ENCODE measurements around the gene TNP1.

DNA sequence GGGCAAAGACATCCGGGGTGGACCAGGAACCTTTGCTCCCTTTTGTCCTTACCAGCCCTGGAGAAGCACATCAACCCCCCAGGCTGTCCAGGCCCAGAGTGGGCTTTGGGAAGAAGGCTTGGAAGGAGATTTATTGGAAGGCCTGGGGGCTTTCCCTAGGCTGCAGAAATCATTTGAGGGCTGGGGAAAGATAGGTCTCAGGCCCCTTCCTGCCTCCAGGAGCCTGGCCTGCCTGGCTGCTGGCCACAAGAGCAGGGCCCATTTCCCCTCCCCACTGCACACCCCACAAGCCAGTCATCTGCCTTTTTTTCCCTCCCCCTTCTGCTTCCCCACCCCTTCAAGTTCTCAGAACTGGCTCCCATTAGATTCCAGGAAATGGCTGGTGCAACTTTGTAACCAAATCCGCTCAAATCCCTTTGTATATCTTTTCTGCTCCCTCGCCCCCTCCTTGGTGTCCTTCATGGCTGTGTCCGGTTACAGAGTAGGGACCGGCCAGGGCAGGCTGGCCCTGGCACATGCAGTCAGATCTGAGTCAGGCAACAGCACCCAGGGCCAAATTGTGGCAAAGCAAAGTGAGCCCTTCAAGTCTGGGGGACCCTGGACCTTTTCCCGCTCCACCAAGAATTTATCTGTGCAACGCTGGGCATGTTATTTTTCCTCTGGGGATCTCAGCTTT lies 20.8 kb upstream of the TNP1 start:
- TF ChIP-seq, protein P1, sequence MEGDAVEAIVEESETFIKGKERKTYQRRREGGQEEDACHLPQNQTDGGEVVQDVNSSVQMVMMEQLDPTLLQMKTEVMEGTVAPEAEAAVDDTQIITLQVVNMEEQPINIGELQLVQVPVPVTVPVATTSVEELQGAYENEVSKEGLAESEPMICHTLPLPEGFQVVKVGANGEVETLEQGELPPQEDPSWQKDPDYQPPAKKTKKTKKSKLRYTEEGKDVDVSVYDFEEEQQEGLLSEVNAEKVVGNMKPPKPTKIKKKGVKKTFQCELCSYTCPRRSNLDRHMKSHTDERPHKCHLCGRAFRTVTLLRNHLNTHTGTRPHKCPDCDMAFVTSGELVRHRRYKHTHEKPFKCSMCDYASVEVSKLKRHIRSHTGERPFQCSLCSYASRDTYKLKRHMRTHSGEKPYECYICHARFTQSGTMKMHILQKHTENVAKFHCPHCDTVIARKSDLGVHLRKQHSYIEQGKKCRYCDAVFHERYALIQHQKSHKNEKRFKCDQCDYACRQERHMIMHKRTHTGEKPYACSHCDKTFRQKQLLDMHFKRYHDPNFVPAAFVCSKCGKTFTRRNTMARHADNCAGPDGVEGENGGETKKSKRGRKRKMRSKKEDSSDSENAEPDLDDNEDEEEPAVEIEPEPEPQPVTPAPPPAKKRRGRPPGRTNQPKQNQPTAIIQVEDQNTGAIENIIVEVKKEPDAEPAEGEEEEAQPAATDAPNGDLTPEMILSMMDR (IDR thresholded peaks at IDR 0.05): no peak
- TF ChIP-seq POLR2A (IDR thresholded peaks at IDR 0.05) (no peak), EP300 (IDR thresholded peaks at IDR 0.05) (no peak)

All from ovary (tissue), 3 donors.